Left kidney (tissue), 2 donors: ENCODE results near the gene UMOD. TPM values are rescaled to one million over a fixed set of nuclear protein-coding genes. Genes with fewer than 3 reads are reported as not detected.

Source experiments
- DNase-seq: peaks from one replicate; pipeline ENCODE4 v3.0.0-alpha.2; 2013
- polyA plus RNA-seq: library from polyadenylated mRNA; unstranded; fragments of 120-200 nt; gene quantifications from one replicate; pipeline ENCODE4 v1.2.1, GENCODE V29; 2013; ENCODE audit not compliant: insufficient read length

Gene UMOD
- polyA plus RNA-seq, 1 donor, result 163 TPM

DNA sequence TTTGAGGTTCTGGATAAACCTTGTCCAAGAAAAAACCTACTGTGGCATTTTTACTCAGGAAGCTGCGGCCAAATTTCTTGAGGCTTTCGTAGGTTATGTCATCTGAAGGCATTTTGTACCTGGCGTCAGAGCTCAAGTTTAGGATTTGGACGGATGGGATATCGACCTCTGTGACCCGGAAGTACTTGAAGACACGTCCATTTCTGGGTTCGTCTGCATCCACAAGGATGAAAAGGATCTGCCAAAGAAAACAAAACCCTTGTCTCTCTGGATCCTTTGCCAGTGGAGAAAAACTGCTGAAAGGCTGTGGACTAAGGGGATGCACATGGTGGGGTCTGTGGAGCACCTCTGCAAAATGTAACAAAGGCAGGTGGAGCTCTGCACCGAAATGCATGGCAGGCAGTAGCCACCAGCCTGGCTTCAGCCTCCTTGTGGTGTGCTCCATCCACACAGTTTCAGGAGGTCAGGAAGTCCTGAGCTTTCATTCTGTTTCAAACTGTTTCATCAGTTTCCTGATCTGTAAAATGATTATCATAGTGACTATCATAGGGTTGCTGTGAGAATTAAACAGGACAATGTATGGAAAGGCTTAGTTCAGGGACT is 17.0 kb upstream of the UMOD start:
- no peak for DNase-seq

DNA sequence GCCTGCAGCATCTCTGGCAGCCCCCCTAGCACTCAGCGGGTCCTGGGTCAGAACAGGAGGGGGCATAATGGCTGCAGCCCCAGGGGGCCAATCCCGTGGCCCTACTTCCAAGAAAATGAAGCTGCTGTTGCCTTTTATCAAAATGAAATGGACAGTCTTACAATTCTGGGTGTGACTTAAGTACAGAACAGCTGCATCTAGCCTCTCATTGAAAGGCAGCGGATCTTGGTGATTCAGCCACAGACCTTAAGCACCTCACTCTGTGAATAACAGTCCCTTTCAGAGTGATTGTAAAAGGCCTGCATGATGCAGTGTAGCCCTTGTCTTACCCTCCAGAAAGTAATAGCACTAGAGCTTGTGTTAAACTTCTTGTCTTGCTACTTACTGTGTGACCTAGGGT is 11.5 kb upstream of the UMOD start:
- no peak for DNase-seq

DNA sequence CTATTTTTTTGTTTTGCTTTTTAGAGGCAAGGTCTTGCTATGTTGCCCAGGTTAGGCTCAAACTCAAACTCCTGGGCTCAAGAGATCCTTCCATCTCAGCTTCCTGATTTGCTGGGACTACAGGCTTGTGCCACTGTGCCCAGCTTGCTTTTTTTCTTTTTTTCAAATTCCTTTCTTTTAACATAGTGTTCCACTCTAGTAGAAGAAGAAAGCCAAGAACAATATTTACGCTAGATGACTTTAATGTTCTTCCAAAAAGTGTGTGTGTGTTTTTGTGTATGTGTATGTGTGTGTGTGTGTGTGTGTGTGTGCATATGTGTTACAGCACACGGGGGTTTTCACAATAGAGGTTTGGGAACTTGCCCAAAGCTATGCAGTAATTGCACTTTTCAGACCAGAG is 10.7 kb upstream of the UMOD start:
- DNase-seq, result no peak

DNA sequence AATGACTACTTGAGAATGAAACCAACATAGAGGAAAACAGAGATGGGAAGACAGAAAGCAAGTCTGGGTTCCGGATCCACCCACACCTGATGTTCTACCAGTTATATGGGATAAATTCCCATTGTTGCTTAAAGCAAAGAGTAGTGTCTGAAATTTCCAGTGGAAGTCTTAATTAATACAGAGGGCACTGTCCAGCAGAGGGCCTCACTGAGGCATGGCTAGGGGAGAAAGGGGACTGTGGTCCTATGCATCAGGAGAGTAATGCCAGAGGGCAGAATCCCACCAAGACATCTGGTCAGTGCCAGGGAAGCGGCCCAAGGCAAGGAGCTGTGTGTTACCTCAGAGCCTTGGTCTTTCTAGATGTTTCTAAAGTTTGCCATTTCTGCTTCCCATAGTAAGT is 7.5 kb upstream of the UMOD start:
- no peak for DNase-seq

DNA sequence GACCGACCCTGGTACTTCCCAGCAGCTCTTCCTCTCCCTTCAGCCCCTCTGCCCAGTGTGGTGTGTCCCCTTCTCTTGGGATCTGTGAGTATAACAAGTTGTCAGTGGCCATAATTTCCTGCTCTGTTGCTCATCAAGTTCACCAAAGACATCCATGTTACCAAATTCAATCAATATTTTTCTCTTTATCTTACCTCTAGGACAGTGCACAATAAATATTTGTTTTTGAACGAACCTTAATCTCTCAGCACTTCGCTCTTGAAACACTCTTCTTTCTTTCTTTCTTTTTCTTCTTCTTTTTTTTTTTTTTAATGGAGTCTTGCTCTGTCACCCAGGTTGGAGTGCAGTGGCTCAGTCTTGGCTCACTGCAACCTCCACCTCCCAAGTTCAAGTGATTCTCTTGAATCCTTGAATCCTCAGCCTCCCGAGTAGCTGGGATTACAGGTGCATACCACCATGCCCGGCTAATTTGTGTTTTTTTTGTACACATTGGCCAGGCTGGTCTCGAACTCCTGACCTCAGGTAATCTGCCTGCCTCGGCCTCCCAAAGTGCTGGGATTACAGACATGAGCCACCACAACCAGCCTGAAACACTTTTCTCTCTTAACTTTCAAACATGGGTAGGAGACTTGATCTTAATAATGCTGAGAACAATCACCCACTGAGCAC is 2.7 kb upstream of the UMOD start:
- DNase-seq, result no peak

DNA sequence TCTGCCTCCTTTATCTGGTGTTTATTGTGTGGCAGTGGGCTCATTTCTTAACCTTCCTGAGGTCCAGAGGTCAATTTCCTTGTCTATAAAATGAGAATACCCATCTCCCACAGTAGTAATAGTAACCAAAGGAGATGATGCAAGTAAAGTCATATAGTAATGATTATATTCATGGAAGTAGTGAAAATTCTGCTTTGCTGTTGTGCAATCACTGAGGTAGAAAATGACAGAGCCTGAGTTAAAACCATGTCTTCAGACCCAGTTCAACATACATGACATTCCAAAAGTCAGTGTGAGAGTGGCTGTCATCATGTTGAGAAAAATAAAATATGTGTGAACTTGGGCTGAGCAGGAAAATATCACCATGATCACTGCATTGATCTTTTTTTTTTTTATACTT is 864 bp upstream of the UMOD start:
- DNase-seq, result no peak

DNA sequence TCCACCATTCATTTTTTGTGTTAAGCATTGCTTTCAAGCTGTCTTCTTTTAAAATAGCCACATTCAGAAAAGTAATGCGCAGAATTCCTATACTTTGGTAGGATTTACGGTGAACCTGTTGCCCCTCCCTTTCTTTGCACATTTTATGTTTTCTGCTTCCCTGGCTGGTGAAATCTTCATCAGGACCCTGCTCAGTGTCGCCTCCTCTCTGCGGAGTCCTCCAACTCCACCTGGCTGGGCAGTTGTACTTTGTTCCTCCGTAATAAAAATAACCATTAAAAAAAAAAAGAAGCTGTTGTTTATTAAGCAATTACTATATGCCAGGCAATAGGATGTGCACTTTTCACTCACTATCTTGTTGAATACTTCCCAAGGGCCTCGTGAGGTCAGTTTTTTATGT is 2.9 kb downstream of the UMOD start:
- no peak for DNase-seq

DNA sequence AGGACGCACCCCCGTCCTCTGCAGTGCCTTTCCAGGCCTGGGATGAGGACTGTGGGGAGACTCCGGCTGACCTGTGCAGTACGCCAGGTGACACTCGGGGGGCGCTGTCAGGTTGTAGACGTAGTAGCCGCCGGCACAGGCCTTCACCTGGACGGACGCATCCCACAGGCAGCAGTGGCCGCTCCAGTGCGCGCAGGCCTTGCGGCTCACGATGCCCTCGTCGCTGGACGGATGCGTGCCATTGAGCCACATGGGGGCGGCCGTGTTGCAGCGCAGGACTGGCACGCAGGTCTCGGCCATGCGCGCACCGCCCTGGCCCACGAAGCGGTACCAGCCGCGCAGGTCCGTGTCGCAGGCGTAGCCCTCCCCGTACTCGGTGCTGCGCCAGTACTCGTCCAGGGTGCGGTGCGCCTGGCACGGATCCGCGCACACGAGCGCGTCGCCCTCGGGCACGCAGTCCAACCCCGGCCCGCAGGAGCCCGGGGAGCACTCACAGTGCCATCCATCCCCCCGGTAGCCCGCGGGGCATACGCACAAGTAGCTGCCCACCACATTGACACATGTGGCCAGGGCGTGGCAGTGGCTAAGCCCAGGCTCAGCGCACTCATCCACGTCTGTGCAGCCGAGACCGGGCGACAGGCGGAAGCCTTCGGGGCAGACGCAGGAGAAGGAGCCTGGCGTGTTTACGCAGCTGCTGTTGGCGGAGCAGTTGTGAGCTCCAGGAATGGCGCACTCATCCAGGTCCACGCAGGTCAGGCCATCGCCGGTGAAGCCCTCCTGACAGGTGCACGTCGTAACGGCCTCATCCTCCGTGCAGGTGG is 3.9 kb downstream of the UMOD start:
- no peak for DNase-seq

DNA sequence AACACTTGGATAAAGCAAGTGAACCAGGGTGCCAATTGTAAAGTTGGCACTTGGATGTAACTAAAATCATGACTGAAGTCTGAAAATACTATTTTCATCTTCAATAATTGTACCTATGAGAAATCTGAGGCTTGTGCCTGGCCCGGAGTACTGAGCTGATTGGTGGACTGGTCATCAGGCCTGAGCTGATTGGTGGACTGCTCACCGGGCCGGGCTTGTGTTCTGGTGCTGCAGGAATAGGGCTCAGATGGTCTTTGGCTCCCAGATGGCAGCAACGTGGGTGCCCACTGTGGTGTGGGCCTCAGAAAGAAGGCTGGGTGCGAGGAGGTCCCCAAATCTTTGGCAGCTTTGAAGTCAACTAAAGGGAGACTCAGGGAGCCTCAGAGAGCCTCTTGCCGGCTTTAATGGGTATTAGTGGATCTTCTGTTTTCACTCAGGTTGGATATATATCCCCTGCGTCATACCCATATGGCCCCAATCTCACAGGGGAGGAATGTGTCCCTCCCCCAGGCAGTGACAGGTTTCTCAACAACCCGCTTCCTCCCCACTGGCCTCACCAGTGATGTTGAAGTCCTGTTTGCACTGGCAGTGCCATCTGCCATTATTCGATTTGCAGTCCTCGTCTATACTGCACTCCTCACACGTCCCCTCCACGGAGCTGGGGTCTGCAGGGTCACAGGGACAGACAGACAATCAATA is 4.7 kb downstream of the UMOD start:
- DNase-seq, result no peak

DNA sequence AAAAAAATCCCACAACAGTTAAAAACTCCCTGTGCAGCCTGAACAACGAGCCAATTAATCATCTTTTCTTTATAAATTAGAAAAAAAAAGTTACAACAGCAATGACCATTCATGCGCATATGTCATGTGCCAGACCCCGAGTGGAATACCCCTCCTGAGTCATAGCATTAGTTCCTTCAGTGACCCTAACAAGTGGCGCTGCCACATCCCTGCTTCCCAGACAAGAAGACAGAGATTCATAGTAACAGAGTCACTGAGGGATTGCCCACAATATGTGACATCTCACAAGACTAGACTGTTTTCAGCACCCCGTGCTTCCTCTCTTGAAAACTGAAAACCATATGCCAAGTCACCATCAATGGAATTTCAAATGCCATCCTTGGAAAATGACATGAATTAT is 7.9 kb downstream of the UMOD start:
- DNase-seq, result no peak

DNA sequence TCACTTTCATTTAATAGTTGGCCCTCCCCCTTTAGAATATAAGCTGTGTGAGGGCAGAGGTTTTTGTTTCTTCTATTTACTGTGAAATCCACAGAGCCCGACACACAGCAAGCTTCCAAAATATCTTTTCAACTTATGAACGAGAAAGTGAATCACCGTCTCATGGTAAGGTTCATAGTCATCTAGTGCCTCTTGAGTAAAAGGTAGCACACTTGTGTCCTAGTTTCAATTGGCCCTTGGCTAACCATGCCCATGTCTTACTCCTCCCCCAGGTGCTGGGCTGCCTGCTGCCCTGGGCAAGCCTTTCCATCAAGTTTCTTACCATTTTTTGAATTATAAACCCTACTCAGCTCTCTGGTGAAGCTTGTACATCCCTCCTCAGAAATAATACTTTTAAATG is 12.8 kb downstream of the UMOD start:
- DNase-seq, result no peak

DNA sequence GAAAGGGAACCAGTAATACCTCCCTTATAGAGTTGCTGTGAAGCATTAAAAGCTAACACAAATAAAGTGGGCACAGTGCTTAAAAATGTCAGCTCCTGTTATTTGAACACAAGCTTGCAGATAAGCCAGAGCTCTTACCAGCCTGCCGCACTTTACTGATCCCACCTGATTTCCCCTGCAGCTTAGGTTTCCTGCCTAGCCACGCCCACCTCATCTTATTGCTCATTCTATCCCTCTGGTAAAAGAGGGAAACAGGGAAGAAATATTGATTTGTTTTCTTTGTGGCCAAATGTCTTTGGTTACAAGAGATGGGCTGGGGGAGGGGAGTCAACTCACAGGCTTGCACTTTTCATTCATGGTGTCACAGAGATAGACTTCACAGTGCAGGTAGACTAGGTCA is 15.6 kb downstream of the UMOD start:
- DNase-seq, result no peak

DNA sequence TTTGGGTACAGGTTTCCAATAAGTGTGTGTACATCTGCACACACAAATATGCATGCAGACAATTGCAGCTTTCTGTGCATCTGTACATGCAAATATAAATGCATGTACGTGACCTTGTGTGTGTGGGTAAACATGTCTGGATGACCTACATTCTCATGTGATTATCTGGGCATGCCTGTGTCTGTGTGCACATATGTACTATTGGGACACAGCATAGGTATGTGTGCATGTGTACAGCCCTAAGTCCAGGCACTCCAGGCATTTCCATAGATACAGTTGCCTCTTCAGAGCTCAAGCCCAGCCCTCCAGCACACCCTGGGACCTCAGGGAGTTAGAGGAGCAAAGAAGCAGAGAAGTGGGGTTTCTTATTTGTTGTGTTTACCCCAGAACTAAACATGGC is 18.1 kb downstream of the UMOD start:
- no peak for DNase-seq

DNA sequence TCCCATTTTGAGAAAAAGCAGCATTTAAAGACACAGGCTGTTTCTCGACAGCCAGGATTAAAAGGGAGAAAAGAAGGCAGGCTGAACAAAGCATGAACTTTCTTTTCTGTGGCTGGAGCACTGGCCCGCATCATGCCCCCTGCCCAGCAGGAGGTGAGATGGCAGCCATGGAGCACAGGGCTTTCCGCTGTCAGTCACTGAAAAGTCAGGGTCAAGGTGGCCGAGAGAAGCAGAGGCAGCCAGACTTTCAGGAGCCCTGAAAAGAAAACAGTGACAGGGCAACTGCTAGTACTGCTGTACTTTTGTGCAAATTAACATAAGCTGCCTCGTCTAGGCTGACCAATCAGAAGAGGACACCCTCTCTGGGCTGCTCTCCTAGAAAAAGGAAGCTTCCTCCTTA is 19.4 kb downstream of the UMOD start:
- DNase-seq, result no peak

DNA sequence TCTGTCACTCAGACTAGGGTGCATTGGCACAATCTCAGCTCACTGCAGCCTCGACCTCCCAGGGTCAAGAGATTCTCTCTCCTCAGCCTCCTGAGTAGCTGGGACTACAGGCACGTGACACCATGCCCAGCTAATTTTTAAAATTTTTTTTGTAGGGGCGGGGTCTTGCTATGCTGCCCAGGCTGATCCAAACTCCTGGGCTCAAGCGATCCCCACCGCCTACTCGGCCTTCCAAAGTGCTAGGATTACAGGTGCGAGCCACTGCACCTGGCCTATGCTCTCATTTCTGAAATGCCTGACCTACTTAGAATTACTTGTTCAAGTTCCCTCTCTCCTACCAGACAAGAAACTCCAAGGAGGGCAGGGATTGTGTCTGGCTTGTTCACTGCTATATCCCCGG is 20.1 kb downstream of the UMOD start:
- DNase-seq, result no peak

DNA sequence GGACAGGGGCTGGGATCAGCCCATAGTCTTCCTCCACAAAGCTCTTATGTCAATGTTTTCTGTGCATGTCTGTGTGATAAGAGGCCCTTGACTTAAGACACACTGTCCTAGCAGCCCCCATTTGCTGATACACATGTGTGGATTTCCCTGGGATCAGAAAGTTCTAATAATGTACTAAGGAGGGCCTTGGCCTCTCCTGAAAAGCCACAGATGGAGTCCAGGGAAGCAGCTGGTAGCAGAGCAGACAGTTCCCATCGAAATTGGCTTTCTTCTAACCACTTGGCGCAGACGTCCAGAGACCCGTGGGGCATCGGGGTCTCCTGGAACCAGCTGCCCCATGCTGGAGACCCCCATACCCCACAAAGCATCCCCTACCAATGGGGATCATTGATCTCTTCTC is 20.9 kb downstream of the UMOD start:
- no peak for DNase-seq

DNA sequence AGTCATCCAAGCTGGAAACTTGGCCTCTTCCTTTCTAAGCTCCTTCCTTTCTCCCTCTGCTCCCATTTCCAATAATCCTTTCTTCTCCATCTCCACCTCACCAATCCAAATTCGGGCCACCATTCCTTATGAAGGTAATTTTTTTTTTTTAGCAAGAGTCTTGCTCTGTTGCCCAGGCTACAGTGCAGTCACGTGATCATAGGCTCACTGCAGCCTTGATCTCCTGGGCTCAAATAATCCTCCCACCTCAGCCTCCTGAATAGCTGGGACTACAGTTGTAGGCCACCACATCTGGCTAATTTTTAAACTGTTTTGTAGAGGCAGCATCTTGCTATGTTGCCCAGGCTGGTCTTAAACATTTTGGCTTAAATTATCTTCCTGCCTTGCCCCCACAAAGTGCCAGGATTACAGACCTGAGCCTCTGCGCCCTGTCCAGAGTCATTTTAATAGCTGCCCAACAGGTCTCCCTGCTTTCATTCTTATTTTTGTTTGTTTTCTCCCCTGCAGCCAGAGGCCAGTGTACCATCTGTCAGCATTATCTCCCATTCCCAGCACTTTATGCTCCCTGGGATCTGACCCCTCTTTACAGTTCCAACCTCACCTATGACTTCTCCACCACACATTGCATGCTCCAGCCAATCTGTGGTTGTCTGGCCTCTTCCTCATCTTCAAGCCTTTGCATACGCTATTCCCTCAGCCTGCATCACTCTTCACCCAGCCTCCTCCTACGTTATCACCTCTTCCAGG is 22.9 kb downstream of the UMOD start:
- DNase-seq, result no peak

DNA sequence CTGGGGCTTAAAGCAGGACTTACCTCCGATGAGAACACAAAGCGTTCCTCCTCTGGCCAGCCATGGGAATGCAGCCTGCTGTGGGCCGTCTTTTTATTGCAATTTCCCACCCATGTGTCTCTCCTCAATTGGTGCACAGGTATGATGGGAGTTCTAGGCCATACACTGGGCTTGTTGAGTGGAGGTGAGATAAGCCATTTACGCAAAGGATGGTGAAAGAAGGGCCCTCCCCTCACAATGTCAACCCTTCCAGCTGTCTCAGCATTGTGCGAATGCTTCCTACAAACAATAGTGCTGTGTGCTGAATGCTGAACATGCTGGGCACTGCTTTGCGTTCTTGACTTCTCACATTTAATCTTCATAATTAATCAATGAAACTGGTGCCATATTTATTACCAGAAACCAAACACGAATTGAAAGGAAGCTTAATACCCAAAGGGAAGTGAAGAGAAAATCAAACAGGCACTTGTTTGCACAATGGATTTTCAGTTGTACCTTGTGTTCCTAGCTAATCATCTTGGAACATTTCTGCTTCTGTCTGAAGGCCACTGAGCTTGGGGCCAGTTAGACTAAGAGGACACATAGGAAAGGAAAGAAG is 25.0 kb downstream of the UMOD start, which contains the start of gene GP2:
Gene GP2 (minus strand): TSS at position 70 of the 598 bp plus-strand sequence. CDS start 1,082 bp downstream, outside the sequence.
- DNase-seq, result no peak

DNA sequence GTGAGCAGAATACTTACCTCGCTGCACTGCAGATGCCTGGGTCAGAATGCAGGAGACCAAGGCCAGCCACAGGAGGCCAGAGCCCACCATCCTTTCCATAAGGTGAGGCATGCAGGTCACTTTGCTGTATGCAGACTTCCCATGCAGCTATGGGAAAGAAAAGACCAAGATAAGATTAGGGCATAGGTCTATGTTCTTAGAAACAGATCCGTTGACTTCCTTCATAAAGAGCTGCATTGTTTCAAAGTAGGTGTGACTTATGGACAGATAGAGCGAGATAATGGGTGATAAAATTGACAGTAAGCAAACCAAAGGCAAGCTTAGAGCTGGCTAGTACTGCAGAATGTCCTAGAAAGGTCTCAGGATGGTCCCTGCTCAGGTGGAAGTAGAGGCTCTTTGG is 26.2 kb downstream of the UMOD start:
- DNase-seq, result no peak

DNA sequence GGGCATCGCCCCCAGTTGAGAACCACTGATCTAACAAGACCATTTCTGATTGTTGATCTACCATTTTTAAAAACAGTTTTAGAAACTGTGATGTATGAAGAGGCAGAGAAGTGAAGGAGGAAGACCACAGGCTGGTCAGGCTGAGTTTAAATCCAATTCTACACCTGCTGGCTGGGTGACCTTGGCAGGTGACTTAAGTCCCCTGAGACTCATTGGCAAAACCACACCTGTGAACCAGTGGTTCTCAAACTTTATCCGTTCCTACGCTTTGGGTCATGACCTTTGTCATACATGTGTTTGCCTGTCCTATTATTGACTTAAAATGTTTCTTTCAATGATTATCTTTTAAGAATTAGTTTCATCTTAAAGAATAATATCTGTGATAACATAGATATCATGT is 27.5 kb downstream of the UMOD start:
- no peak for DNase-seq

DNA sequence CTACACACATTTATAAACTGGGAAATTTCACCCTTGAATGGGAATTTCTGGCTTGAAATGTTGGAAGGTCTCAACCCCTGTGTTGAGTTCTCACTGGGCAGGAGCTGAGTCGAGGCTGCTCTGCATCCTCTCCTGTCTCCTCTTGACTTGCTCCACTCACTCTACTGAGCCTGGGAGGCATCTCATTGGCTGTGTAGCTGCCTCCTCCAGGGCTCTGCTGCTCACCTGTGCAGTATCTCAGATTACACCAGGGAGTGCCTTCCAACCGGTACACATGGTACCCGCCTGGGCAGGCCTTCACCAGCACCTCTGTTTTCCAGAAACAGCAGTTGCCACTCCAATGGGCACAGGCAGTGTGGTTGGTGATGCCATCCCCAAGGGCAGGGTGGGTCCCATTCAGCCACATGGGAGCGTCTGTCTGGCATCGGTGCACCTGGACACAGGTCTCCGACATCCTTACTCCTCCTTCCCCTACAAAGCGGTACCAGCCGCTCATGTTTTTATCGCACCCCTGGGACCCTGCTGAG is 28.9 kb downstream of the UMOD start:
- no peak for DNase-seq
